Neural cell (in vitro differentiated cells): ENCODE measurements around the gene CPA1.

Source experiments
- CTCF ChIP-seq: fragments of 450-650 bp; IDR thresholded peaks from 2 replicates; pipeline ENCODE4 v1.5.1; 2014; ENCODE audit warnings: antibody characterized with exemption, mild to moderate bottlenecking, moderate library complexity; ENCODE audit not compliant: poor library complexity, severe bottlenecking
- EP300 ChIP-seq: fragments of 450-650 bp; conservative IDR thresholded peaks from 2 replicates; pipeline ENCODE4 v1.6.1; 2014; ENCODE audit warnings: antibody characterized with exemption, mild to moderate bottlenecking, moderate library complexity; ENCODE audit not compliant: poor library complexity, severe bottlenecking
- EZH2 ChIP-seq: fragments of 200-600, 300-800 bp; shearing (Covaris generic), sonication (generic); IDR thresholded peaks from 2 replicates; pipeline ENCODE4 v1.6.1; 2014; ENCODE audit warnings: antibody characterized with exemption, low read length, borderline replicate concordance, mild to moderate bottlenecking; ENCODE audit not compliant: insufficient read depth, poor library complexity, severe bottlenecking
- MXI1 ChIP-seq: fragments of 450-650 bp; conservative IDR thresholded peaks from 2 replicates; pipeline ENCODE4 v1.6.1; 2014; ENCODE audit warnings: antibody characterized with exemption, mild to moderate bottlenecking; ENCODE audit not compliant: poor library complexity, severe bottlenecking
- POLR2AphosphoS5 ChIP-seq: IDR thresholded peaks from 2 replicates; pipeline ENCODE4 v1.6.1; 2012
- SMC3 ChIP-seq: fragments of 450-650 bp; conservative IDR thresholded peaks from 2 replicates; pipeline ENCODE4 v1.6.1; 2014; ENCODE audit warnings: antibody characterized with exemption, mild to moderate bottlenecking, moderate library complexity; ENCODE audit not compliant: poor library complexity
- TAF1 ChIP-seq: IDR thresholded peaks from 2 replicates; pipeline ENCODE4 v1.6.1; 2012; ENCODE audit warnings: low read depth

GRCh38 chr7:130351791-130352090 is 28.6 kb upstream of the CPA1 start:
- TF ChIP-seq CTCF (no peak), EP300 (no peak), TAF1 (no peak), POLR2AphosphoS5 (no peak), SMC3 (no peak), EZH2 (no peak), MXI1 (no peak)
